ENCODE results near the gene RPSA. TPM values are rescaled to one million over a fixed set of nuclear protein-coding genes. Genes with fewer than 3 reads are reported as not detected.
"Not testable (repeated sequence)": the region's sequence is repeated elsewhere in the genome, so short reads cannot be mapped to it uniquely, and the experiment has no call there.

The RPSA gene
- total RNA-seq, 1 donor from 2014 or later: 1,286 TPM

DNA sequence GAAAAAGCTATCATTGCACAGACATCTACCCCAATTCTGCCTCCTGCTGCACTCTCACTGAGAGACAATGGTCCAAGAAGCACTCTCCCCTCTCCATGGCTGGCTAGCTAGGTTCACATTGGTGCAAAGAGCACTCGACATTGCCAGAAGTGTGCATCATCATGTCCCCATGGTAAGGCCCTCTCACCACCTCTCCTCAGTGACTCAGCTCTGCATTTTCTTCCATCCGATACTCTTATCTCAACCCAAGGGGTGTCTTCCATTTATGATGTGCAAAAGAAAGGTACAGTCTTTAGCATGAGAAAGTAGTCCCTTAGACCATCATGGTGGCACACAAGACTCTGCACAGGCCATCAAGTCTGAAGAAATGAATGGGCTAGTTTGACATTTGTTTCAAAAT lies 14.0 kb downstream of the RPSA start:
- DNase-seq: no peak

DNA sequence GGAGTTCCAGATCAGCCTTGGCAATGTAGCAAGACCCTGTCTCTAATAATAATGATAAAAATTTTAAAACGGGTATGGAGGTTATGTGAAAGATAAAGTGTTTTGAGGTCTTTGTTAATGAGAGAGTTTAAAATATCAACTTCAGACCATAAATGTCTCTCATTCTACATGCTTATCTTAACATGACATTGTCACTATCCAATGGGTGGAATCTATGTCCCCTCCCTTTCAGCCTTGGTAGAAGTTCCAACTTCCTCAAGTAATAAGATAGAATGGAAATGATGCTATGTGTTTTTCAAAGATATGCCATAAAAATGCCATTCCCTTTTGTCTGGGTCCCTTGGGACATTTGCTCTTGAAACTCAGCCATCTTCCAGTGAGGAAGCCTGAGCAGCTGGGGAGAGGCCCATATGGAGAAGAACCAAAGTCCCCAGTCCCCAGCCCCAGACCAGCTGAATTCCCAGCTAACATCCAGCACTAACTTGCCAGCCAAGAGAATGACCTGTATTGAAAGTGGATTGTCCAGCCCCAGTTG lies 17.0 kb downstream of the RPSA start:
- DNase-seq: no peak

DNA sequence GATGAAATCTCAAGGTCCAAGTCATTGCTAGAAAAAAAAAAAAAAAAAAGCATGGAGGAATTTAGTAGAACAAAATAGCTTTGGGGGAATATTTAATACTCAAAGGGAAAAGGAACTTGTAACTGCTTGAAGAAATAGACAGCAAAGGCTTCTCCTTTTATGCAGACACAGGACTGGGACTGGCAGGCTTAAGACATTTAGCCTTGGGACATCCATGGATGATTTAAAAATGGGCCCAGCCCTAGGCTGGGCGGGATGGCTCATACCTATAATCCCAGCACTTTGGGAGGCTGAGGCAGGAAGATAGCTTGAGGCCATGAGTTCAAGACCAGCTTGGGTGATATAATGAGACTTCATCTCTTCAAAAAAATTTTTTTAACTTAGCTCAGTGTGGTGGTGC lies 19.8 kb downstream of the RPSA start:
- no peak for DNase-seq

DNA sequence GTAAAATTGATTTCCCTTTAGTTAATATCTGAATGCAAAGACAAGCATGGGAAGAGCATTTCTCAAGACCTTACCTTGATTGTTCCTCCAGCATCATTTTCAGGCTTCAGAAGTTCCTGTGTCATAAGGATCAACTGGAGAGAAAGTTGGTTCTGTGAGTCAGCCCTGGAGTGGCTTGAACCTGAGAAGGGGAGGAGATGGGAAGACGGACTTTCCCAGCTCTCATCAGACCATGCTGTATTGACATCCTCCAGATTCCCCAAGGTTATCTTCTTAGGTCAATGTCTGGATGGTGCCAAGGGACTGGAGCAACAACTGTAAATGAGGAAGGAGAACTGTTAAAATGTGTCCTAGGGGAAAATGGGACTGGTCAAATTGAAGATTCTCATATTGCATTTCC lies 21.0 kb downstream of the RPSA start:
- no peak for DNase-seq

DNA sequence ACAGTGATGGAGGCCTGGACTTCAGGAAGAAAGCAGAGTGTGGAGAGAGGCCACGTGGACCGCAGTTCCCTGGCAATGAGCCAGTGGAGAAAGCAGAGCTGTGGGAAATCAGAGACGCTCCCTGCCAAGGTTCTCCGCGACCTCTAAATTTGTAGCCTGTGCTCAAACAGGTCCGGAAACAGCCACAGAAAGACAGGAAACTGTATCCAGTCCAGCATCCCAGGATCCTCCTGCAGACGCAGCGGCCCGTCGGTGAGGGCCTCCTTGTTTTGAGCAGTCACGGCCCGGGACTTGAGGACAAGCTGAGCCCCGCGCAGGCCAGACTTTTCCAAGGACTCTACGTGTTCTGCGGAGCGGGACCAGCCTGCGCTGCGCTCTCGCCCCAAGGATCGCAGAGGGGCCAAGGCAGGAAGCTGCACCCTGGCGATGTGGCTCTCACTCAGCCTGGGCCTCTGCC lies 22.3 kb downstream of the RPSA start:
- DNase-seq: no peak

DNA sequence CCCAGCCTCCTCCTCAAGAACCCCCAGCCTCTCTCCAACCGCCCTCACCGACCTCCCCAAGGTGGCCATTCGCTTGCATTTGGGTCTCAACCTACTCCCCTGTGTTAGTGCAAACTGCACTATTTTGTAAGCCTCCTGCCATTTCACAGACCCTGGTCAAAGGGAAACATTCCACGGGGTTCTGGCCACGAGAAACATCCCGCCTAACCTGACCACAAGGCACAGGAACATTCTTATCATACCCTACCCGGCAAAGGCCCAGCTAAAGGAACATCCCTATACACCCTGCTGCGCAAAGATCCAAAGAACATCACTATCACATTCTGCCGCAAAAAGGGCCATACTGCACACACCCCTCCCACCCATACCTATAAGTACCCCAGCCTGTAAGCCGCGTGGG lies 22.9 kb downstream of the RPSA start:
- no peak for DNase-seq

DNA sequence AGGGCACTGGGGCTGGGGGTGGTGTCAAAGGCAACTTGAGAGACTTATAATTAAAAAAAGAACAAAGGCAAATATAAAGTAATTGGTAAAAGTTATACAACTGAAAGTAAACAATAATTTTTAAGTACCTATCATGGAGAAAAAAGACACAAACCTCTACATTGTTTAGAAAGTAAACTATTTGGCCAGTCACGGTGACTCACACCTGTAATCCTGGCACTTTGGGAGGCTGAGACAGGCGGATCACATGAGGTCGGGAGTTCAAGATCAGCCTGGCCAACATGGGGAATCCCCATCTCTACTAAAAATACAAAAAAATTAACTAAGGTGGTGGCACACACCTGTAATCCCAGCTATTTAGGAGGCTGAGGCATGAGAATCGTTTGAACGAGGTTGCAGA lies 25.8 kb downstream of the RPSA start:
- no peak for DNase-seq

DNA sequence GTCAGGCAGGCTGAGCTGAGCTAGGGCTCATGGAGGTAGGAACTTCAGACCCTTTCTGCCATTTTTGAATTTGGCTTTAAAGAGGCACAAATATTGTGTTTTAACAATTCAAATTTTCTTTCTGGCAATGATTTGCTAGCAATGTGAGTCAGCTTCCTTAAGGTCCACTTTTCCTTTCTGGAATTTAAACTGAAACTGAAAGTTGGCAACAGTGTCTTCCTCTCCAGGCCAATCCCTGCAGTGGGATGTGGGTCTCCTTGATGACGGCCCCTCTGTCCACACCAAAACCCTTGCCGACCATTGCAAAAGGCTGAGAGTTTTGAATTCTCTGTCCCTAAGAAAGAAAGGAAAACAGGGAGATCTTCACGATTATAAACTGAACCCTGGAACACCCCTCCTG lies 27.1 kb downstream of the RPSA start:
- no peak for DNase-seq

DNA sequence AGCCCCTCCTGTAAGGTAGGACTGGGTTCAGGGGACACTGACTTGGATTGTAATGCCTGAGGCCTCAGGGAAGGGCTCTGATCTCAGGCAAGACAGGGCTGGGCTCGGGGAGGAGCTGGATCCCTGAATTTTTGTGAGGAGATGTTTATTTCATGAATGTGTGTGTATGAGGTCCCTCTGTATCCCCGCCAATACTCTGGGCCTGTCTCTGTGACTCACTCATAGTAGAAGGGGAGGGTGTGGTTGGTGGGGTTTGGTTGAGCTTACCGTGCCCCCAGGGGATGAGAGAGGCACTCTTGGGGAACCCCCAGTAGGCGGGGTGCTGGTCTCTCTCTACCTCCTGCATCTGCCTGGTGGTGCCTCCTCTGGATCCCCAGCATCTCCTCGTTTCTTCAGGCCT lies 28.1 kb downstream of the RPSA start:
- no peak for DNase-seq

DNA sequence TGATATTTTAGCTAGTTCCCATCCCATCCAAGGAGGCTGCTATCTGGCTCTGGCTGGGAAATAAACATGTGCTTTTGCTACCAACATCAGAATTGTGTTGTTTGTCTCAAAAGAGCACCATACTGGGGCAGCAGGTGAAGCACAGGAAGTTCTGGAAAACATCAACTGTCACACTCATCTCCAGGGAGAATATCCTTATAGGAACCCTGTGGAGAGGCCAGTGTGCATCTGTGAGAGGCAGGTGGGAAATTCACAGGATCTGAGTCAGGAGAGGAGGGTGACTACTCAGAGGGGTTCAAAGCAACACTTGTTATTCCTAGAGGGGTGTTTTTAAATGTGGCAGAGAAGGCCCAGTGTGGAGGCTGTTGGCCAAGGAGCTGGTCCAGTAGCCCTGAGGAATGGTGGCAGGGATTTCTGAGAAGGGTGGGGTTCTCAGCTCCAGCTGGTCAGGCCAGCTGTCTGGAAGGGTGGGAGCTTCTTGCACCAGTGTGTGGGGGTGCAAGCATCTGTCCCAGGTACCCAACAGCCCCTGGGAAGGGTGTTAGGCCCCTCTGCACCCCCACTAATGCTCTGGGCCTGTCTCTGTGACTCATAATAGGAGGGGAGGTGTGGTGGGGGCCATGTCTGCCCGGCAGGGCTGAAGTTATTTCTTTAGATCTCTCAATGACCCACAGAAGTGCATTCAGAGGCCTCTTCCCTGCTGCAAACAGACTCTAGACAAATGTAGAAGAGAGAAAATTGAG lies 28.7 kb downstream of the RPSA start:
- no peak for DNase-seq

DNA sequence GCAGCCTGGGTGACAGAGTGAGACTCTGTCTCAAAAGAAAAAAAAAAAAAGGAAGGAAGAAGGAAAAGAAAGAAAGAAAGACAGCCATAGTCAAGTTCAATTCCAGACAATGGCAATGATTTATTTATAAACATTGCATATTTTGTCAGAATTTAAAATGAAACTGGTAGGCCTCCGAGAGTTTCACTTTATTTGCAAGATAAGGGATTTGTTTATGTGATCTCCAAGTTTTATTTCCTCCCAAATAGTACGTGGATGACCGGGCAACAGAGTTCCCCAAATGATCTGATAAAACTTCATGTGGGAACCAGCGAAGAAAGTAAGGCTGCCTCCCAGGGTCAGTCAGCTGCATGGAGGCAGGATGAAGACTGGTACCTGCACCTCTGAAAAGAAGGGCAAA lies 32.4 kb downstream of the RPSA start:
- DNase-seq: no peak

DNA sequence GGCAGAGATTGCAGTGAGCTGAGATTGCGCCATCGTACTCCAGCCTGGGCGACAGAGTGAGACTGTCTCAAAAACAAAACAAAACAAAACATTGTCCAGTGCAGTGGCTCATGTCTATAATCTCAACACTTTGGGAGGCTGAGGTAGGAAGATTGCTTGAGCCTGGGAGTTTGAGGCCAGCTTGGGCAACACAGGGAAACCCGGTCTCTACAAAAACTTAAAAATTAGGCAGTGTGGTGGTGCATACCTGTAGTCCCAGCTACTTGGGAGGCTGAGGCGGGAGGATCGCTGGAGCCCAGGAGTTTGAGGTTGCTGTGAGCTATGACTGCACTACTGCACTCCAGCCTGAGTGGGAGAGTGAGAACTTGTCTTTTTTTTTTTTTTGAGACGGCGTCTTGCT lies 33.8 kb downstream of the RPSA start:
- DNase-seq: no peak

DNA sequence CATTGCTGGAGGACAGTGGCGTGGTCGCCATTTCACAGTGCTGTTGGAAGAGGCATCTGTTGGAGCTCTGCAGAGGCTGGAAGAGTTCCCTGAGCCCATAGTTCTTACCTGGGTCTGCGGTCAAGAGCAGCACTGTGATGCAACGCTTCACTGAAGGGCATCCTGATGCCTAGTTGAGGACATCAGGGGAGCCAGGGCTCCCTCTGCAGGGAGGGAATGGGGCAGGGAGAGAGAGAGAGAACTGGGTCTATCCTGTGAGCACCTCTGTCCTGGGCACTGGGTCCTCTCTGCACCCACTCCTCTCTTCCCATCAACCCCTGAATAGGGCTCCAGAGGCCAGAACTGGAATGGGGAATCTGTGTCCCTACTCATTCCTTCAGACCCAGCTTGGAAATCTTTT lies 37.0 kb downstream of the RPSA start:
- DNase-seq: no peak

DNA sequence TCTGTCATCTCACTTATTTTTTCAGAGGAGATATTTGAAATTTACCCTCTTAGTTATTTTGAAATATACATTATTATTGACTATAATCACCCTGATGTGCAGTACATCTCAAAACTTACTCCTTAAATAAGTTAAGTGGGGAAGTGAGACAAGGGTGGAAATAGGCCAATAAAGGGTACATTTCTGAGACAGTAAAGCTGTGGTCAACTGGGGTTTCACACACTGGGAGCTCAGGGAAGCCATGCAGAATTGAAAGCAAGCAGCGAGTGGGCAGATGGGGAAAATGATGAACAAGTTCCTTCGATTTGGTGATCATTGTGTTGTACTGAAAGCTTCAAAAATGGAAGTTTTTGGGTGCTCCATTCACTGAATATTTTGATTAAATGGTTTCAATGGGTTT lies 39.4 kb downstream of the RPSA start:
- no peak for DNase-seq

DNA sequence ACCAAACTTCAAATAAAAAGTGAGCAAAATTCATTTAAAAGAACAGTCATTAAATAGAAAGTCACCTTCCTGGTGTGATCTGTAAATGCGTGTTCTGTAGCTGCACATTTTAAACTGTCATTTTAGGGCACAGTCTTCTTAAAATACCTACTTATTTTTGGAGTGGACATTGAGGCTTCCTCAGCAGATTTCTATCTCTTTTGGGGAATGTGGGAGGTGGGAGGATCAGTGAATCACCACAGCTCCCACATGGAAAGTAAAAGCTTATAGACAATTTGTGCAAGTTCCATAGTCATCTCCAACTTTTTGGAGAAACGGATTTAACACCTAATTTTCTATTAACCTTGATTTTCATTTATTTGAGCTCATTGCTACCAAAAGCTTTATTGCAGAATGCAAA lies 39.9 kb downstream of the RPSA start:
- DNase-seq: no peak

DNA sequence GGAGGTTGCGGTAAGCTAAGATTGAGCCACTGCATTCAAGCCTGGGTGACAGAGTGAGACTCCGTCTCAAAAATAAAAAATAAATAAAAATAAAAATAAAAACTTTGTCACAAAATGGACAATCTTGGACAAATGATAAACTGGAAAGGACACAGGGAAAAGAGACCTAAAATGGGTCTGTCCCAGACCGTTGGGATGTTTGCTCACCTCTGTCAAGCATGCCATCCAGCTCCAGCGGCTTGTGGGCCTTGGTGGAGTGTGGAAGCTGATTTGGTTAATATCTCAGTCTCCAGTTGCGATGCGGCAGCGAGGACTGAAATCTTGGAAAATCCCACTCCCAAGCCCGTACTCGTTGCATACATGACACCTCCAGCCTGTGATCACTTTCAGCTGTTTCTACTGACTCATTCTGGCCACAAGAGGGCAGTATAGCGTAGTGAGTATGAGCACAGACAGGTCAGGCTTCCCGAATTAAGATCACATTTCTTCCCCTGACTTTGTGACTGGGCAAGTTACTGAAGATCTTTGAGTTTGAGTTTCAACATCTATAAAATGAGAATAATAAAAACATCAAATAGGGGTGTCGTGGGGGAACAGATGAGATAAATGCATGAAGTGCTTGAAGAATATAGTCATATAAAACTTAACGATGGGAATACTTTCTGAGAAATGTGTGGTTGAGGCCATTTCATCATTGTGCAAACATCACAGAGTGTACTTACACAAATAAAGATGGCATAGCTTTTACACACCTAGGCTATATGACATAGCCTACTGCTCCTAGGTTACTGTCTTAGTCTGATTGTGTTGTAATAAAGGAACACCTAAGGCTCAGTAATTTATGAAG lies 41.3 kb downstream of the RPSA start:
- peak; percentile 37 for DNase-seq

DNA sequence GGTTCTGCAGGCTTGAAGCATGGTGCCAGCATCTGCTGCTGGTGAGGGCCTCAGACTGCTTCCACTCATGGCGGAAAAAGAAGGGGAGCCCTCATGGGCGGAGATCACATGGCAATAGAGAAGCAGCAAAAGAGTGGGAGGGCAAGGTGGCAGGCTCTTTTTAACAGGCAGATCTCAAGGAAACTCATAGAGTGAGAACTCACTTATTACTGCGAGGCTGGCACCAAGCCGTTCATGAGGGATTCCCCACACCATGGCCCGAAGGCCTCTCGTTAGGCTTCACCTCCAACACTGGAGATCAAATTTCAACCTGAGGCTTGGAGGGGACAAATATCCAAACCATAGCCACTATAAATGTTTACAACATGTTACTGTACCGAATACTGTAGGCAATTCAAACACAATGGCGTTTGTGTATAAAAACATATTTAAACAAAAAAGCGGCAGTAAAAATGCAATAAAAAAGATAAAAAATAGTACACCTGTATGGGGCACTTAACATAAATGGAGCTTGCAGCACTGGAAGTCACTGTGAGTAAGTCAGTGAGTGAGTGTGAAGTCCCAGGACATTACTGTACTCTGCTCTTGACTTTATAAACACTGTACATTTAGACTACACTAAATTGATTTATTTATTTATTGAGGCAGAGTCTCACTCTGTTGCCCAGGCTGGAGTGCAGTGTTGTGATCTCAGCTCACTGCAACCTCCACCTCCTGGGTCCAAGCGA lies 42.1 kb downstream of the RPSA start:
- DNase-seq: no peak

DNA sequence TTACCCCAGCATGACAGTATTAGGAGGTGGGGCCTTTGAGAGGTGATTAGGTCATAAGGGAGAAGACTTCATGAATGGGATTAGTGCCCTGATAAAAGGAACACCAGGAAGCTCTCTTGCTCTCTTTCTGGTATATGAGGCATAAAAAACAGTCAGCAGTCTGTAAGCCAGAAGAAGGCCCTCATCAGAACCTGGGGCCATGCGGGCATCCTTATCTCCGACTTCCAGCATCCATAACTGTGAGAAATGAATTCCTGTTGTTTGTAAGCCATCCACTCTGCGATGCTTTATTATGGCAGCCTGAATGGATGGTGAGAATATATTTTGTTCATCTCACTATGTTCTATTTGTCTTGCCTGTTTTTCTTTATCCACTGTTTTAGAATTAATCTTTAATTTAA lies 43.3 kb downstream of the RPSA start:
- no peak for DNase-seq

DNA sequence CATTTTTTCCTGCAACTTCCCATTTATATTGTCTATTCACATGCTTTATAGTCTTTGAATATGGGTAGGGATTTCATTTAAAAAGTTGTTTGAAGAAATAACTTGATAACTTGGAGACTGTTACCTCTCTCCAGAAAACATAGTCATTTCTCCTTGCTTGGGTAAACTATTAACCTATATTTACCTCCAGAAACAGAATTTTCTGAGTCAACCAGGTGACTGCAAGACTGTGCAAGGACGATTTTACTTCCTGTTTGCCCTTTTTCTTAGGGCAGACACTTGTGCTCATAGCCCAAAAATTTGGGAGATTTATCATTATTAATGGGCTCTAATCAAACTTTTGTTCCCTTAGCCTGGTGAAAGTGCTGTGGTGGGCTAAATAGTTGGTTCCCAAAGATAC lies 46.6 kb downstream of the RPSA start:
- no peak for DNase-seq

DNA sequence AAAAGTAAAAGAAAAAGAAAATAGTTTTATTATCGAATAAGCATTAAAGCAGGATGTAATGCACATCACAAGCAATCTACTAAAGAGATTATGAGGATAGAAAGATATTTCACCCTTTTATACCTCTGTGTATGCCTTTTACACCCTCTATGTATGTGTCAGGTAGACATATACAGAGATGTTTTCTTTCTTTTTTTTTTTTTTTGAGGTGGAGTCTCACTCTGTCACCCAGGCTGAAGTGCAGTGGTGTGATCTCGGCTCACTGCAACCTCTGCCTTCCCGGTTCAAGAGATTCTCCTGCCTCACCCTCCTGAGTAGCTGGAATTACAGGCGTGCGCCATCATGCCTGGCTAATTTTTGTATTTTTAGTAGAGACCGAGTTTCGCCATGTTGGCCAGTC lies 47.4 kb downstream of the RPSA start:
- DNase-seq: not testable (repeated sequence)

DNA sequence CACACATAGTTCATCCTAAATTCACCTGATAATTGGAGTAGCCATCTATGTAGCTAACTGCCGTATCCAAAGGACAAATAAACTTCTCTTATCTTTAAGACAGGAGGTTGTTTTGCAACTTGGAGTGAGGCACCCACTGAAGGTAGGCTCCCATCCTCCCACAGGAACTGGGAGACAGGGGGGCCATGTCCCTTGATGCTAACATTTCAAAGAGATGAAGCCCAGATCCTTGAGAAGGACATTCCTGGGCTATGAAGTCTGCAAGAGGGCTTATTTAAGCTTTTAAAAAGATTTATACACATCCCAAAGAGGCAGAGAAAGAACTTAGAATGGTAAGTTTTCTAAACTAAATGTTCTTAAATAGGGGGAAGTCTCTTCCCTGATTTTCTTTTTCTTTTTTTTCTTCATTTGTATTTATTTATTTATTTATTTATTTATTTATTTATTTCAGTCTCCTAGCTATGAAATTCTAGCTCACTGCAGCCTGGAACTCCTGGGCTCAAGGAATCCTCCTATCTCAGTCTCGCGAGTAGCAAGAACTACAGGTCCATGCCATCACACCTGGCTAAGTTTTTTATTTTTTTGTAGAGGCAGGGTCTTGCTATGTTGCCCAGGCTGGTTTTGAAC lies 48.2 kb downstream of the RPSA start:
- DNase-seq: no peak

DNA sequence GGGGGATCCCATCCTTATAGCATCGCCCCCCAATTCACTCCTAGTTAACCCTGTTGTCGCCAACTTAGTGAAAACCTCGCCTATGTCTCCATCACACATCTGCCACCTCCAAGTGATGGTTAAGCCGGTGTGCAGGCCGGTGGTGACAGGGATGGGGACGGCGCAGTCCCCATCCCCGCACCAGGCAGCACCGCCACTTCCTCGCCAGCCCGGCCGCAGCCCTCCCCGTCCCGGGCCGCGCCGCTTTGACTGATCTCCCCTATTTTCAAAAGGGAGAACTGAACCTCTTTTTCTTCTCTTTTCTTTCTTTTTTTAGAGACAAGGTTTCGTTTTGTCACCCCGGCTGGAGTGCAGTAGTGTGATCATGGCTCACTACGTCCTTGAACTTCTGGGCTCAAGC lies 49.6 kb downstream of the RPSA start:
- DNase-seq: no peak

DNA sequence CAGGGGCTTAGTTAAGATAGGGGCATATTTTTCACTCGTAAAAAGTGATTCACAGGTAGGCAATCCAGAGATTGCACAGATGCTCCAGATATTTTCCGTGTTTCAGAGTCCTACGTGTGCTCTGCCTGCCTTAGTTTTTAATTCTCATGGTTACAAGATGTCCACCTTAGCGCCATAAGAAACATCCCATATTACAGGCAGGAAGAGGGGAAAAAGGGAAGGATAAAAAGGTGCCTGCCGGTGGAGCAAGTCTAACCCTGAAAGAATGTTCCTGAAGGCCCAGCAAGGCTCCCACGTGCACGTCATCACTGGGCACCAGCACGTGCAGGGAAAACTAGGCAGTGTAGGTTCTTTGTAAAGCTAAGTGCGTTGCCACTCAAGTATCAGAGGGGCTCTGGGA lies 50.8 kb downstream of the RPSA start:
- DNase-seq: no peak

Data from occipital lobe (tissue), 2 donors.